CD4-positive, alpha-beta T cell treated with Interleukin-1 beta for 1 hour (primary cell): Measurements from ENCODE around the gene LEMD3.

Experiments used
- DNase-seq, 2 donors: peaks; one replicate each; pipeline ENCODE4 v3.0.0-alpha.2; 2020 to 2022

The LEMD3 gene

GRCh38 chr12:65208964-65209654 lies 39.7 kb downstream of the LEMD3 start:
- DNase-seq, result no peak

GRCh38 chr12:65209655-65210043 lies 40.3 kb downstream of the LEMD3 start:
- DNase-seq, result peak in 1 of 2 donors; percentile 14

GRCh38 chr12:65217086-65217485 lies 47.7 kb downstream of the LEMD3 start:
- no peak for DNase-seq

DNA sequence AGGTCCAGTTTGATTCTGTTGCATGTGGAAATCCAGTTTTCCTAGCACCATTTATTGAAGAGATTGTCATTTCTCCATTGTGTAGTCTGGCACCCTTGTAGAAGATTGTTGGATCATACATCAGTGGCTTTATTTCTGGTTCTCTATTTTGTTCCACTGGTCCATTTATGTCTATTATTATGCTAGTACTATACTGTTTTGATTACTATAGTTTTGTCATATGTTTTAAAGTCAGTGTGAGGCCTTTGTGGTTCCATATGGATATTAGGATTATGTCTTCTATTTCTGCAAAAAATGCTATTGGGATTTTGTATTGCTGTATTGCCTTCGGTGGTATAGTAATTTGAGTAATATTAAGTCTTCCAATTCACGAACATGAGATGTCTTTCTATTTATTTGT lies 51.4 kb downstream of the LEMD3 start:
- DNase-seq, result no peak

GRCh38 chr12:65229441-65229840 lies 60.1 kb downstream of the LEMD3 start:
- no peak for DNase-seq

DNA sequence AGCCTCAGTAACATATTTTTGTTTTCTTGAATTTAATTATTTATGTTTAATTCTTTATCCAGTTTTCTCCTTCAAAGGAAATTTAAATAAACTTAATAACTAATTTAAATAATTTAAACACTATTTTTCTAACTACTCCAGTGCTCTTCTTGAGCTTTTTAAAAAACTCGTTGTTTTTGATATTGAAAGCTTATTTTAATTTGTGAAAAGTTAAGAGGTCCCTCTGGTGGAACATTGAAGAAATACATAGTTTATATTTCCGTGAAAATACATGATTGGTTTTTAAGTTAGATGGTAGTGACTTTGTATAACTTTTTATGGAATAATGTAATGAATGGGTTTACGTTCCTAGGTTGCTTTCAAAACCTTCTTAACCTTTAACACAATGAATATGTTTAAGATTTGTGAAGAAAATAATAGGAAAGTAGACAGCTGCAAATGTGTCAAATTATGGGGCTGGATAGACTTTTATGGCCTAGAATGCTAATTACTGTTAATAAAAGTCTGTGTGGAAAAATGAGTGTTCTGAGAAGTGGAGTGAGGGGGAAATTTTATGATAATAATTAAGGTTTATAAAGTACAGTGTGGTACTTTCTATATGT lies 63.2 kb downstream of the LEMD3 start:
- peak in 1 of 2 donors; percentile 29 for DNase-seq

DNA sequence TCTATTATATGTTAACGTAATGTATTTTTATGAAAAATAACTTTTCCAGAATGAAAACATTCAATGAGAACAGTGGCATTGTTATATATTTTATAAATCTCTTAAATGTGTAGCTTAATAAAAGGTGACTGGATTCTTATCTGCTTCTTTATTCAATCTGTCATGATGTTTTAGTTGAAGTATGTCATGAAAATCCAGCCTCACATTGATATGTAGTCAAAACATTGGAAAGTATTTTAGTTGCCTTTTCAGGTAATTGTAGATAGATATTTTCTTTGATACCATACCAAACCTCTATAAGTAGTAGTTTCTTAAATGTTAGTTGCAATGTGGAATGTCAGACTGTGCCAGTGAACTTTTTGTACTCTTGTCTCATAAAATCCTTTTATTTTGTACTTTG lies 67.8 kb downstream of the LEMD3 start:
- no peak for DNase-seq

- no peak for DNase-seq
These were observed 69.2 kb downstream of the LEMD3 start for GRCh38 chr12:65238609-65239008.

DNA sequence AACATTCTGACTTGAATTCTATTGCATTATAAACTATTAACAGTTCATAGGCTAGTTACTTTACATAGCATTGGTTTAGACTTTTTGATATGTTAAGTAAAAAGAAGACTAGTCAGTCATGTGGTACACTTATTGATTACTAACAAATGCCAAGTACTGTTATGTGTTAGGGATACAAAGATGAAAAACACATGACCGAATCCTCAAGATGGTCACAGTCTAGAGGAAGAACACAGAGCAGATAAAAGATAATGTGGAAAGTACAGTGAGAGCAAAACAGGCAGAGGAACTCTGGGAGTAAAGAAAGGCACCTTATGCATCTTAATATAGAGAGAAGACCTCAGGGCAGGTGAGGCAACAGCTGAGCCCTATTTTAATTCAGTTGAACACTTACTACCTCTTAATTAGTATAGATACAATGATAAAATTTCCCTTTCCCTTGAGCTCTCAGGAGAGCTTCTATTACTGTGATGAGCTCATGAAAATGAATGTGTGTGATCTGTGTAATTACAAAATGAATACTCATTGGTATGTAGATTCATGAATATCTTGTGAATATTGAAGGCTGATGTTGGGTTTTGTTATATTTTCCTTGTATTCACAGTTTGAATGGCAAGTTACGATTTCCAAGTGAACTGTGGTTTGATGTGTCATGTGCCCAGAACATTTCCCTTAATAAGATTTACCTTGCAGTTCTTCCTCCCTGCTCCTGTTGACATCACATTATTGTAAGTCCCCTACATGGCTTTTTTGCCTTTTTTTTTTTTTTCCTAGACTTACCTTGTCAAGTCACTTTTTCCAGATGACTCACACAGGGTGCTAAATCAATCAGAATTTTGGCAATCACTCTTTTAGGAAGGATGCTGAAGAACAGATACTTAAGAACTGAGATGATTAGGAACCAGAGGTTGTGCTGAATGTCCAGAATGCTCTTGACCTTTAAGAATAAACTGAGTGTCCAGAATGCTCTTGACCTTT lies 79.6 kb downstream of the LEMD3 start:
- DNase-seq, result no peak

DNA sequence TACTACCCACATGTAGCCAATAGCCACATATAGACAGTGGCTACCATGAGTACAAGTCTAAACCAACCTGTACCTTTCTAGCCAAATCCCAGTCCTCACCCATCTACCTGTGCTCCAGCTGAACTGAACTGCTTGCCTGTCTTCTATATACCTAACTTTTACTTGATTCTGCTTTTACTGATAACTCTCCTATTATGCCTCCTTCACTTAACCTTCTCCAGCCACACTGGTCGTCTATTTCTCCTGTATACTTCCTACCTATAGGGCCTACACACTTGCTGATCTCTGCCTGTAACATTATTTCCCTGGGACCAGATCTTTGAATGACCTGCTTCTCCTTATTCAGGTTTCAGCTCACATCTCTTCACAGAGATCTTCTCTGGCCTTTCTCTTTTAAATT lies 83.1 kb downstream of the LEMD3 start:
- no peak for DNase-seq

DNA sequence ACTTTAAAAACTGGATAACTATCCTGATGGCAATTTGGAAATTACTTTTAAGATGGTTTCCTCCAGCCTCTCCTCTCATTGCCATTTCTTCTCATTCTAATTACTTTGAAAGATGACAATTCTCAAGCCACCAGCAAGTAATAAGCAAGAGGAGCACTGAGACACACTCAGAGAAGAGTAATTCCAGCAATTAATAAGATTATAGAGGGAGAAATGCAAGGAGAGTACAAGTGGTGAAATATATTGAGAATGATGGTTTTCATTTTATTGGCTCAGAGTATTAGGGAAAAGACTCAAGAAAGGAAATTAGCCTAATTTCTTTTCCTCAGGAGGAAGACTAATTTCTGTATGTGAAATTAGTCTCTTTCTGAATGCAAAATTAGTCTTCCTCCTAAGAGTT lies 88.6 kb downstream of the LEMD3 start:
- DNase-seq, result no peak

GRCh38 chr12:65259501-65259900 lies 90.1 kb downstream of the LEMD3 start:
- DNase-seq, result no peak

DNA sequence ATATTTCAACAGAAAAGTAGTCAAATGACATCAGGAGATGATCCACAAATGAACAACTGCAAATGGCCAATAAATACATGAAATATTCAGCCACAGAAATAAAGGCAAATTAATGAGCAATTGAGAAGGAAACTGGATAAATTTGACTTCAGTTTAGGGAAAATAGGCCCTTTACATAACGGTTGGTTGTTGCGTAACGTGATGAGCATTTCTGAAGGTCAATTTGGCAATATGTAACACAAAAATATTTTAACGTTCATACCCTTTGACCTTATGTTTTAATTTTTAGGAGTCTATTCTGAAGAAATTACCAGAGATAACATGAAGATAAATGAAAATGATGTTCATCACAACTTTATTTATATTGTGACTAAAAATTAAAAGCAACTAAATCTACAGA lies 94.4 kb downstream of the LEMD3 start:
- no peak for DNase-seq

GRCh38 chr12:65266408-65266807 lies 97.0 kb downstream of the LEMD3 start:
- DNase-seq, result no peak

GRCh38 chr12:65269603-65270002 lies 100.2 kb downstream of the LEMD3 start:
- DNase-seq, result no peak

- DNase-seq, result no peak
These were observed 105.4 kb downstream of the LEMD3 start for GRCh38 chr12:65274602-65275272.

GRCh38 chr12:65275627-65276026 lies 106.2 kb downstream of the LEMD3 start:
- no peak for DNase-seq

- DNase-seq, result no peak
These were observed 107.6 kb downstream of the LEMD3 start for GRCh38 chr12:65276916-65277530.

DNA sequence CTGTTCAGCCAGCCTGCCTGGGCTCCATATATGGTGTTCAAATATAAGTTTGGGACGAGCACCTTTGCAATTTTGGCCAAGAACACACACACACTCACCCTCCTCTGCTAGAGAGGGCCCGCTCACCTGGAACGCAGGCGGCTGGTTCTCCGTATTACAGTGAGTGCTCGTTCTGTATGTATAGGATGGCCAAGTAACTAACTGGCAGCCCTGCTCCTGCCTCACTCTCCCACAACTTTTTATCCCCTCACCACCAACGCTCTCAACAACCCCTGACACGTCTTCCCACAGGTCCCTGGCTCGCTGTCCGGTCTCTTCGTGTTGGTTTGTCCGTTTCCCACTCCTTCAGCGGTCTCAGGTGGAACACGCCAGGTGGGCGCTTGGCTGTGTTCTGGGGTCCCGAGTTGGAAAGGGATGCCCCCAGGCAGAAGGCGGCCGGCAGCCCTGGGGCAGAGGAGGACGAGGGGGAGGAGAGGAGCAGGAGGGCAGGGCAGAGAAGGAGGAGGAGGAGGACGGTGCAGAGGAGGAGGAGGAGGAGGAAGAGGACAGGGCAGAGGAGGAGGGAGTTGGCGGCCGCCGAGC lies 108.7 kb downstream of the LEMD3 start:
- no peak for DNase-seq

DNA sequence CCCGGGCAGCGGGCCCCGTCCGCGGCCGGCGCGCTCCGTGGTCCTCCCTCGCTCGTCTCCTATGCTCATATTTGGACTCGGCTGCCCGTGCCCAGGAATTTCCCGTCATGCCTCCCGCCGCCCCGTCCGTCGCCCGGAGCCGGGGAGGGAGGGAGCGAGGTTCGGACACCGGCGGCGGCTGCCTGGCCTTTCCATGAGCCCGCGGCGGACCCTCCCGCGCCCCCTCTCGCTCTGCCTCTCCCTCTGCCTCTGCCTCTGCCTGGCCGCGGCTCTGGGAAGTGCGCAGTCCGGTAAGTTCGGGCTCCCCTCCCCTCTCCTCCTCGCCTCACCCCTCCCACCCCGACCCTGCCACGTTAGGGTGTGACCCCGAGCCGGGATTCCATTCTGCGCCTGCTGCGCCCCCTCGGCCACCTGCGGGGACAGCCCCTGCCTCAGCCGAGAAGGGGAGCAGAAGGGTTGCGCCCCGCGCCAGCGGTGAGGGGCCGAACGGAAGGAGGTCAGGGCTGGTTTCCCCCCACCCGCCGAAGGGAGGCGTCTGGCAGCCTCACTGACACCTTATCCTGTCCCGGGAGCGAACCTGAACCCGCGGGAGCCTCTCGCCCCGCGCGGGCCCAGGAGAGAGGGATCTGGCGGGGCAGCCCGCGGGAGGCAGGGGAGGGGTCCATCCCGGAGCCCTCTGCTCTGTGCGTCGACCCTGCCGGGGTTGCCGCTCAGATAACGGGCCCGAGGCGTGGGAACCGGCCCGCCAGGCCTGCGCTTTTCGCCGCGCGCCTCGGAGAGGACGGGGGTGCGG lies 109.4 kb downstream of the LEMD3 start, which contains the start of gene MSRB3:
MSRB3 (plus strand) TSS at position 108 of the 793 bp plus-strand sequence. CDS start 29,897 bp downstream, outside the sequence.
- peak; percentile 1 to 16 for DNase-seq
